ENCODE data around the gene DDX47.
"Not testable (repeated sequence)": the region's sequence is repeated elsewhere in the genome, so short reads cannot be mapped to it uniquely, and the experiment has no call there.

DDX47 gene

GRCh38 chr12:12798480-12798879 lies 14.7 kb upstream of the DDX47 start:
- no peak for DNase-seq

GRCh38 chr12:12799163-12799920 lies 13.8 kb upstream of the DDX47 start:
- no peak for DNase-seq

GRCh38 chr12:12800406-12801180 lies 12.6 kb upstream of the DDX47 start:
- no peak for DNase-seq

- DNase-seq: not testable (repeated sequence)
Measured at GRCh38 chr12:12801656-12802055, 11.5 kb upstream of the DDX47 start.

- DNase-seq: peak; percentile 25 to 44
Measured at GRCh38 chr12:12803186-12803585, 10.0 kb upstream of the DDX47 start.

- no peak for DNase-seq
Measured at GRCh38 chr12:12804011-12804410, 9.1 kb upstream of the DDX47 start.

- no peak for DNase-seq
Measured at GRCh38 chr12:12804432-12804886, 8.7 kb upstream of the DDX47 start.

- DNase-seq: no peak
Measured at GRCh38 chr12:12806784-12807516, 6.2 kb upstream of the DDX47 start.

GRCh38 chr12:12807517-12807903 lies 5.6 kb upstream of the DDX47 start:
- DNase-seq: not testable (repeated sequence)

GRCh38 chr12:12807970-12808702 lies 5.0 kb upstream of the DDX47 start:
- DNase-seq: peak; percentile 76 to 82

- DNase-seq: no peak
Measured at GRCh38 chr12:12810553-12811021, 2.6 kb upstream of the DDX47 start.

- no peak for DNase-seq
Measured at GRCh38 chr12:12811343-12811742, 1.8 kb upstream of the DDX47 start.

- DNase-seq: no peak
Measured at GRCh38 chr12:12812174-12812573, 972 bp upstream of the DDX47 start.

GRCh38 chr12:12812618-12813119 lies 477 bp upstream of the DDX47 start:
- DNase-seq: no peak

GRCh38 chr12:12817616-12818015 lies 4.5 kb downstream of the DDX47 start:
- peak in 1 of 2 donors; percentile 13 for DNase-seq

- no peak for DNase-seq
Measured at GRCh38 chr12:12818701-12819100, 5.6 kb downstream of the DDX47 start.

- DNase-seq: no peak
Measured at GRCh38 chr12:12819221-12819620, 6.1 kb downstream of the DDX47 start.

GRCh38 chr12:12819752-12820311 lies 6.7 kb downstream of the DDX47 start:
- DNase-seq: no peak

- not testable (repeated sequence) for DNase-seq
Measured at GRCh38 chr12:12820376-12820775, 7.2 kb downstream of the DDX47 start.

- DNase-seq: no peak
Measured at GRCh38 chr12:12821975-12822374, 8.8 kb downstream of the DDX47 start.

- no peak for DNase-seq
Measured at GRCh38 chr12:12822886-12823285, 9.7 kb downstream of the DDX47 start.

GRCh38 chr12:12823300-12823699 lies 10.2 kb downstream of the DDX47 start:
- DNase-seq: no peak

All from CD4-positive, alpha-beta T cell treated with Interleukin-1 beta for 1 hour (primary cell).